Lower leg skin (tissue), 3 donors: ENCODE measurements around the gene B3GALT6.

Experiments used
- CTCF ChIP-seq, 3 donors: fragments of 450-650 bp; IDR thresholded peaks; one replicate each; pipeline ENCODE4 v1.5.1; 2016; ENCODE audit warnings: antibody characterized with exemption in 3 of 3, mild to moderate bottlenecking in 3 of 3, moderate library complexity in 2 of 3
- POLR2A ChIP-seq, 2 donors: fragments of 450-650 bp; IDR thresholded peaks; one replicate each; pipeline ENCODE4 v1.6.1; 2016 to 2017; ENCODE audit warnings: antibody characterized with exemption in 2 of 2, mild to moderate bottlenecking in 1 of 2, moderate library complexity in 1 of 2

- TF ChIP-seq POLR2A (IDR thresholded peaks at IDR 0.05) (no peak), CTCF (IDR thresholded peaks at IDR 0.05) (no peak)
Observed at GRCh38 chr1:1274931-1275431, 42.9 kb downstream of the B3GALT6 start.
